Measurements from ENCODE around the gene PHC1.
"Not testable (repeated sequence)": the region's sequence is repeated elsewhere in the genome, so short reads cannot be mapped to it uniquely, and the experiment has no call there.

PHC1 gene

GRCh38 chr12:8914033-8914715 is at the start of gene PHC1:
Gene PHC1, plus strand, starts transcription at chr12:8914509. Its CDS starts 3,169 bp downstream, at chr12:8917678.
- DNase-seq, result peak; percentile 59 to 72

GRCh38 chr12:8866429-8866828 is 47.9 kb upstream of the PHC1 start:
- no peak for DNase-seq

GRCh38 chr12:8867009-8867408 is 47.3 kb upstream of the PHC1 start:
- no peak for DNase-seq

GRCh38 chr12:8867786-8868185 is 46.5 kb upstream of the PHC1 start:
- DNase-seq, result peak in 1 of 2 donors; percentile 5

GRCh38 chr12:8870586-8870985 is 43.7 kb upstream of the PHC1 start:
- no peak for DNase-seq

- no peak for DNase-seq
Measured at GRCh38 chr12:8871068-8871467, 43.2 kb upstream of the PHC1 start.

- no peak for DNase-seq
Measured at GRCh38 chr12:8876887-8877286, 37.4 kb upstream of the PHC1 start.

GRCh38 chr12:8886502-8887284 is 27.6 kb upstream of the PHC1 start:
- no peak for DNase-seq

GRCh38 chr12:8887285-8887715 is 27.0 kb upstream of the PHC1 start:
- no peak for DNase-seq

- peak in 1 of 2 donors; percentile 18 for DNase-seq
Measured at GRCh38 chr12:8890313-8891085, 23.8 kb upstream of the PHC1 start.

GRCh38 chr12:8891976-8892375 is 22.3 kb upstream of the PHC1 start:
- no peak for DNase-seq

- DNase-seq, result no peak
Measured at GRCh38 chr12:8894378-8894777, 19.9 kb upstream of the PHC1 start.

GRCh38 chr12:8894986-8895385 is 19.3 kb upstream of the PHC1 start:
- no peak for DNase-seq

GRCh38 chr12:8897081-8897480 is 17.2 kb upstream of the PHC1 start:
- no peak for DNase-seq

- DNase-seq, result no peak
Measured at GRCh38 chr12:8899830-8900229, 14.5 kb upstream of the PHC1 start.

GRCh38 chr12:8902703-8903102 is 11.6 kb upstream of the PHC1 start:
- not testable (repeated sequence) for DNase-seq

- DNase-seq, result no peak
Measured at GRCh38 chr12:8903646-8904045, 10.7 kb upstream of the PHC1 start.

- no peak for DNase-seq
Measured at GRCh38 chr12:8904665-8905064, 9.6 kb upstream of the PHC1 start.

- no peak for DNase-seq
Measured at GRCh38 chr12:8905546-8905945, 8.8 kb upstream of the PHC1 start.

- no peak for DNase-seq
Measured at GRCh38 chr12:8906266-8907180, 7.8 kb upstream of the PHC1 start.

GRCh38 chr12:8907513-8907912 is 6.8 kb upstream of the PHC1 start:
- DNase-seq, result no peak

GRCh38 chr12:8909752-8910151 is 4.6 kb upstream of the PHC1 start:
- no peak for DNase-seq

Measured in hippocampal formation (tissue), 2 donors.